ENCODE data around the gene LMF1. TPM values are rescaled to one million over a fixed set of nuclear protein-coding genes. Genes with fewer than 3 reads are reported as not detected.
"Not testable (repeated sequence)": the region's sequence is repeated elsewhere in the genome, so short reads cannot be mapped to it uniquely, and the experiment has no call there.

Gene LMF1
- total RNA-seq, 1 experiment from 2014 or later: 12.8 TPM

DNA sequence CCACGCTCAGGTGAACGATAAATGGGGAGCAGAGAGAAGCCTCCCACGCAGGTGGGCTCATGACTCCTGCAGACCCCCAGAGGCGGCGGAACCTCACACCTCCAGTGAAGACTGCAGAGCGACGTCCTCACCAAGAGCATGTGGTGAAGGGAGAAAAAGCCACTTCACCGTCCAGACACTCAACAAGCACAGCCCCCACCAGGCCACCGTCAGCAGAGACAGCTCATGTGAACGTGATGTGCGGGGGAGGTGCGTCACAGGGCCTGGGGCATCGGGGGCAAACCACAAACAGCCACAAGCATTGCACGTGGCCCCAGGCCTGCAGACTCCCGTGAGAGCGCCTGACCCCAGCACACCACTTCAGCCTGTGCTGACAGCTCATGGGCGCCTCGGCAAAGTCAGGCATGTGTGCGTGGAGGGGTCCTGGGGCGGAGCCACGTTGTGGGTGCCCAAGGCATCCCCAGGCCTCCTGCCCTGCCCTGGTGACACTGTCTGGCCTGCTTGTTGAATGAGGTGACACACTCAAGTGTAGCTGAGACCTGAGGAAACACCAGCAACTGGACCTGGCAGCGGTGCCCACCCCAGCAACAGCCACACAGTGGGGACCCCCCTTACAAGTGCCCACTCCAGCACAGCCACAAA is 19.0 kb downstream of the LMF1 start:
- BruUV-seq (replicated peaks): no TSS peak
- Histone ChIP-seq H3K9me3 (ENCODE audit: control insufficient read depth in 1 of 2, insufficient read depth in 1 of 2, low read depth in 1 of 2, low read length in 2 of 2) (no peaks in the 10 kb centered on the region), H3K9ac (ENCODE audit: low read length) (no peak overlapping the region), H3K27ac (ENCODE audit: low read depth, low read length) (no peak overlapping the region), H3K36me3 (ENCODE audit: control insufficient read depth in 1 of 2, insufficient read depth in 2 of 2, low read length in 2 of 2) (no peaks in the 10 kb centered on the region; a peak in 1 of 4 replicates), H4K20me1 (ENCODE audit: insufficient read depth) (no peaks in the 10 kb centered on the region), H3K4me2 (ENCODE audit: low read length) (no peak overlapping the region), H3K79me2 (ENCODE audit: insufficient read depth, low read length) (no peaks in the 10 kb centered on the region), H3K9me2 (ENCODE audit: insufficient read depth) (no peaks in the 10 kb centered on the region), H3K4me3 (replicated peaks in 1 of 2; ENCODE audit: low read depth in 1 of 2, low read length in 2 of 2) (no peak overlapping the region), H2AFZ (ENCODE audit: low read depth, low read length, poor library complexity, severe bottlenecking) (no peak overlapping the region), H3K27me3 (ENCODE audit: insufficient read depth, low read length) (no peaks in the 10 kb centered on the region), H3K4me1 (ENCODE audit: control insufficient read depth in 1 of 2, insufficient read depth in 2 of 2, low read length in 2 of 2) (no peaks in the 10 kb centered on the region)
- ChIA-PET POLR2A (no interaction called here), RAD21 (ENCODE audit: low non-redundant PET in 1 of 2, low total read pairs in 2 of 2, uncharacterized antibody in 2 of 2, unreplicated experiment in 2 of 2) (no interaction called here), CTCF (no interaction called here)
- DNase-seq (ENCODE audit: low read depth, low spot score) (no peak), ATAC-seq (no peak)
- TF ChIP-seq, protein P1, sequence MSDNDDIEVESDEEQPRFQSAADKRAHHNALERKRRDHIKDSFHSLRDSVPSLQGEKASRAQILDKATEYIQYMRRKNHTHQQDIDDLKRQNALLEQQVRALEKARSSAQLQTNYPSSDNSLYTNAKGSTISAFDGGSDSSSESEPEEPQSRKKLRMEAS (IDR thresholded peaks at IDR 0.05): no peak
- TF ChIP-seq JUND (IDR thresholded peaks at IDR 0.05) (no peak), EGR1 (IDR thresholded peaks at IDR 0.05; ENCODE audit: low read depth) (no peak)
- TF ChIP-seq, protein P2, sequence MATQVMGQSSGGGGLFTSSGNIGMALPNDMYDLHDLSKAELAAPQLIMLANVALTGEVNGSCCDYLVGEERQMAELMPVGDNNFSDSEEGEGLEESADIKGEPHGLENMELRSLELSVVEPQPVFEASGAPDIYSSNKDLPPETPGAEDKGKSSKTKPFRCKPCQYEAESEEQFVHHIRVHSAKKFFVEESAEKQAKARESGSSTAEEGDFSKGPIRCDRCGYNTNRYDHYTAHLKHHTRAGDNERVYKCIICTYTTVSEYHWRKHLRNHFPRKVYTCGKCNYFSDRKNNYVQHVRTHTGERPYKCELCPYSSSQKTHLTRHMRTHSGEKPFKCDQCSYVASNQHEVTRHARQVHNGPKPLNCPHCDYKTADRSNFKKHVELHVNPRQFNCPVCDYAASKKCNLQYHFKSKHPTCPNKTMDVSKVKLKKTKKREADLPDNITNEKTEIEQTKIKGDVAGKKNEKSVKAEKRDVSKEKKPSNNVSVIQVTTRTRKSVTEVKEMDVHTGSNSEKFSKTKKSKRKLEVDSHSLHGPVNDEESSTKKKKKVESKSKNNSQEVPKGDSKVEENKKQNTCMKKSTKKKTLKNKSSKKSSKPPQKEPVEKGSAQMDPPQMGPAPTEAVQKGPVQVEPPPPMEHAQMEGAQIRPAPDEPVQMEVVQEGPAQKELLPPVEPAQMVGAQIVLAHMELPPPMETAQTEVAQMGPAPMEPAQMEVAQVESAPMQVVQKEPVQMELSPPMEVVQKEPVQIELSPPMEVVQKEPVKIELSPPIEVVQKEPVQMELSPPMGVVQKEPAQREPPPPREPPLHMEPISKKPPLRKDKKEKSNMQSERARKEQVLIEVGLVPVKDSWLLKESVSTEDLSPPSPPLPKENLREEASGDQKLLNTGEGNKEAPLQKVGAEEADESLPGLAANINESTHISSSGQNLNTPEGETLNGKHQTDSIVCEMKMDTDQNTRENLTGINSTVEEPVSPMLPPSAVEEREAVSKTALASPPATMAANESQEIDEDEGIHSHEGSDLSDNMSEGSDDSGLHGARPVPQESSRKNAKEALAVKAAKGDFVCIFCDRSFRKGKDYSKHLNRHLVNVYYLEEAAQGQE (IDR thresholded peaks at IDR 0.05; ENCODE audit: low read depth): no peak
- intact Hi-C loops (cut with micrococcal nuclease): no loop called here

GRCh38 chr16:950733-951573 is 19.8 kb downstream of the LMF1 start:
- H3K27me3 ChIP-seq (ENCODE audit: insufficient read depth, low read length): not testable (repeated sequence)

DNA sequence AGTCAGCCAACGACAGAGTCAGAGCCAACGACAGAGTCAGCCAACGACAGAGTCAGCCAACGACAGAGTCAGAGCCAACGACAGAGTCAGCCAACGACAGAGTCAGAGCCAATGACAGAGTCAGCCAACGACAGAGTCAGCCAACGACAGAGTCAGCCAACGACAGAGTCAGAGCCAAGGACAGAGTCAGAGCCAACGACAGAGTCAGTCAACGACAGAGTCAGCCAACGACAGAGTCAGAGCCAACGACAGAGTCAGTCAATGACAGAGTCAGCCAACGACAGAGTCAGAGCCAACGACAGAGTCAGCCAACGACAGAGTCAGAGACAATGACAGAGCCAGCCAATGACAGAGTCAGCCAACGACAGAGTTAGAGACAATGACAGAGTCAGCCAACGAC is 22.0 kb downstream of the LMF1 start:
- H3K36me3 ChIP-seq (ENCODE audit: control insufficient read depth in 1 of 2, insufficient read depth in 2 of 2, low read length in 2 of 2); H3K4me2 ChIP-seq (ENCODE audit: low read length); H3K79me2 ChIP-seq (ENCODE audit: insufficient read depth, low read length); H3K4me1 ChIP-seq (ENCODE audit: control insufficient read depth in 1 of 2, insufficient read depth in 2 of 2, low read length in 2 of 2); CTCF ChIA-PET; H4K20me1 ChIP-seq (ENCODE audit: insufficient read depth); intact Hi-C loops (cut with micrococcal nuclease); H3K9me2 ChIP-seq (ENCODE audit: insufficient read depth); H3K27me3 ChIP-seq (ENCODE audit: insufficient read depth, low read length); H3K27ac ChIP-seq (ENCODE audit: low read depth, low read length); DNase-seq (ENCODE audit: low read depth, low spot score); H2AFZ ChIP-seq (ENCODE audit: low read depth, low read length, poor library complexity, severe bottlenecking); H3K9me3 ChIP-seq (ENCODE audit: control insufficient read depth in 1 of 2, insufficient read depth in 1 of 2, low read depth in 1 of 2, low read length in 2 of 2); ATAC-seq; H3K4me3 ChIP-seq (replicated peaks in 1 of 2; ENCODE audit: low read depth in 1 of 2, low read length in 2 of 2); POLR2A ChIA-PET; H3K9ac ChIP-seq (ENCODE audit: low read length); BruUV-seq (replicated peaks); RAD21 ChIA-PET (ENCODE audit: low non-redundant PET in 1 of 2, low total read pairs in 2 of 2, uncharacterized antibody in 2 of 2, unreplicated experiment in 2 of 2): not testable (repeated sequence)

More at GRCh38 chr16:950733-951573, 19.8 kb downstream of the LMF1 start:
- ATAC-seq; H3K79me2 ChIP-seq (ENCODE audit: insufficient read depth, low read length); H3K4me1 ChIP-seq (ENCODE audit: control insufficient read depth in 1 of 2, insufficient read depth in 2 of 2, low read length in 2 of 2); H4K20me1 ChIP-seq (ENCODE audit: insufficient read depth); H3K36me3 ChIP-seq (ENCODE audit: control insufficient read depth in 1 of 2, insufficient read depth in 2 of 2, low read length in 2 of 2); RAD21 ChIA-PET (ENCODE audit: low non-redundant PET in 1 of 2, low total read pairs in 2 of 2, uncharacterized antibody in 2 of 2, unreplicated experiment in 2 of 2); DNase-seq (ENCODE audit: low read depth, low spot score); H3K27ac ChIP-seq (ENCODE audit: low read depth, low read length); H3K9ac ChIP-seq (ENCODE audit: low read length); H3K9me3 ChIP-seq (ENCODE audit: control insufficient read depth in 1 of 2, insufficient read depth in 1 of 2, low read depth in 1 of 2, low read length in 2 of 2); H3K4me3 ChIP-seq (replicated peaks in 1 of 2; ENCODE audit: low read depth in 1 of 2, low read length in 2 of 2); H2AFZ ChIP-seq (ENCODE audit: low read depth, low read length, poor library complexity, severe bottlenecking); H3K9me2 ChIP-seq (ENCODE audit: insufficient read depth); BruUV-seq (replicated peaks); H3K4me2 ChIP-seq (ENCODE audit: low read length); CTCF ChIA-PET; intact Hi-C loops (cut with micrococcal nuclease); POLR2A ChIA-PET: not testable (repeated sequence)

Measured in HCT116 (cell line).